Measurements from ENCODE around the gene GPAM. TPM values are rescaled to one million over a fixed set of nuclear protein-coding genes. Genes with fewer than 3 reads are reported as not detected.

The GPAM gene
- total and polyA plus RNA-seq, 2 donors from 2014 or later = 4.0 to 9.9 TPM

GRCh38 chr10:112161757-112162518 lies 21.6 kb downstream of the GPAM start:
- no peak for DNase-seq
- no peak for TF ChIP-seq CTCF (IDR thresholded peaks at IDR 0.05; ENCODE audit: borderline replicate concordance, extremely low read depth, insufficient read depth)
- intact Hi-C loops (cut with DNase I) = no loop called here
- Histone ChIP-seq H3K9ac (ENCODE audit: low read length in 3 of 3) (no peak overlapping the region), H3K4me1 (ENCODE audit: control insufficient read depth in 2 of 3, insufficient read depth in 2 of 3, low read depth in 1 of 3, low read length in 3 of 3) (no peaks in the 10 kb centered on the region), H3K4me3 (ENCODE audit: low read length in 3 of 3) (no peak overlapping the region), H3K9me3 (ENCODE audit: control insufficient read depth in 2 of 3, insufficient read depth in 1 of 3, low read length in 3 of 3) (no peaks in the 10 kb centered on the region), H3K36me3 (ENCODE audit: control insufficient read depth in 2 of 3, insufficient read depth in 3 of 3, low read length in 3 of 3) (peaks cover 3 to 38% (median 25%) of the 10 kb centered on the region in 3 donors), H3K27me3 (ENCODE audit: control insufficient read depth, insufficient read depth, low read length) (no peaks in the 10 kb centered on the region), H3K27ac (ENCODE audit: low read depth in 2 of 2, low read length in 2 of 2) (no peak overlapping the region)
- FAIRE-seq = no peak

GRCh38 chr10:112160834-112161233 lies 22.7 kb downstream of the GPAM start:
- Histone ChIP-seq H3K27me3 (ENCODE audit: control insufficient read depth, insufficient read depth, low read length) (no peaks in the 10 kb centered on the region), H3K9ac (ENCODE audit: low read length in 3 of 3) (no peak overlapping the region), H3K9me3 (ENCODE audit: control insufficient read depth in 2 of 3, insufficient read depth in 1 of 3, low read length in 3 of 3) (no peaks in the 10 kb centered on the region), H3K4me3 (ENCODE audit: low read length in 3 of 3) (no peak overlapping the region), H3K4me1 (ENCODE audit: control insufficient read depth in 2 of 3, insufficient read depth in 2 of 3, low read depth in 1 of 3, low read length in 3 of 3) (no peaks in the 10 kb centered on the region), H3K27ac (ENCODE audit: low read depth in 2 of 2, low read length in 2 of 2) (no peak overlapping the region), H3K36me3 (ENCODE audit: control insufficient read depth in 2 of 3, insufficient read depth in 3 of 3, low read length in 3 of 3) (peaks cover 4 to 41% (median 21%) of the 10 kb centered on the region in 3 donors)
- intact Hi-C loops (cut with DNase I) = no loop called here
- FAIRE-seq (no peak), DNase-seq (no peak)
- TF ChIP-seq CTCF (IDR thresholded peaks at IDR 0.05; ENCODE audit: borderline replicate concordance, extremely low read depth, insufficient read depth) = no peak

- H3K27me3 ChIP-seq (ENCODE audit: control insufficient read depth, insufficient read depth, low read length) = no peaks in the 10 kb centered on the region
- no peak for DNase-seq
- TF ChIP-seq CTCF (IDR thresholded peaks at IDR 0.05; ENCODE audit: borderline replicate concordance, extremely low read depth, insufficient read depth) = no peak
- intact Hi-C loops (cut with DNase I) = no loop called here
- no peak overlapping the region for H3K27ac ChIP-seq (ENCODE audit: low read depth in 2 of 2, low read length in 2 of 2)
- peaks cover 5 to 41% (median 24%) of the 10 kb centered on the region in 3 donors for H3K36me3 ChIP-seq (ENCODE audit: control insufficient read depth in 2 of 3, insufficient read depth in 3 of 3, low read length in 3 of 3)
- H3K9ac ChIP-seq (ENCODE audit: low read length in 3 of 3) = no peak overlapping the region
- FAIRE-seq = no peak
- no peaks in the 10 kb centered on the region for H3K9me3 ChIP-seq (ENCODE audit: control insufficient read depth in 2 of 3, insufficient read depth in 1 of 3, low read length in 3 of 3)
- H3K4me3 ChIP-seq (ENCODE audit: low read length in 3 of 3) = no peak overlapping the region
- H3K4me1 ChIP-seq (ENCODE audit: control insufficient read depth in 2 of 3, insufficient read depth in 2 of 3, low read depth in 1 of 3, low read length in 3 of 3) = no peaks in the 10 kb centered on the region
These were observed 24.1 kb downstream of the GPAM start for GRCh38 chr10:112159469-112159868.
